Body of pancreas (tissue), 4 donors: ENCODE results near the gene SLC6A19.

ENCODE experiments used
- POLR2A ChIP-seq, 3 donors: fragments of 450-650 bp; IDR thresholded peaks; one replicate each; pipeline ENCODE4 v1.6.1; 2016; ENCODE audit warnings: antibody characterized with exemption in 3 of 3, mild to moderate bottlenecking in 2 of 3
- TF ChIP-seq, protein P1 (sequence below), 7 experiments: fragments of 450-650 bp in 4 of 7; fragments of 200-600 bp in 3 of 7; sonication (generic) in 3 of 7; IDR thresholded peaks; one replicate each; pipeline ENCODE4 v1.5.1; 2016 to 2019; ENCODE audit warnings: antibody characterized with exemption in 7 of 7

- TF ChIP-seq, protein P1, sequence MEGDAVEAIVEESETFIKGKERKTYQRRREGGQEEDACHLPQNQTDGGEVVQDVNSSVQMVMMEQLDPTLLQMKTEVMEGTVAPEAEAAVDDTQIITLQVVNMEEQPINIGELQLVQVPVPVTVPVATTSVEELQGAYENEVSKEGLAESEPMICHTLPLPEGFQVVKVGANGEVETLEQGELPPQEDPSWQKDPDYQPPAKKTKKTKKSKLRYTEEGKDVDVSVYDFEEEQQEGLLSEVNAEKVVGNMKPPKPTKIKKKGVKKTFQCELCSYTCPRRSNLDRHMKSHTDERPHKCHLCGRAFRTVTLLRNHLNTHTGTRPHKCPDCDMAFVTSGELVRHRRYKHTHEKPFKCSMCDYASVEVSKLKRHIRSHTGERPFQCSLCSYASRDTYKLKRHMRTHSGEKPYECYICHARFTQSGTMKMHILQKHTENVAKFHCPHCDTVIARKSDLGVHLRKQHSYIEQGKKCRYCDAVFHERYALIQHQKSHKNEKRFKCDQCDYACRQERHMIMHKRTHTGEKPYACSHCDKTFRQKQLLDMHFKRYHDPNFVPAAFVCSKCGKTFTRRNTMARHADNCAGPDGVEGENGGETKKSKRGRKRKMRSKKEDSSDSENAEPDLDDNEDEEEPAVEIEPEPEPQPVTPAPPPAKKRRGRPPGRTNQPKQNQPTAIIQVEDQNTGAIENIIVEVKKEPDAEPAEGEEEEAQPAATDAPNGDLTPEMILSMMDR (IDR thresholded peaks at IDR 0.05), result no peak
- no peak for TF ChIP-seq POLR2A (IDR thresholded peaks at IDR 0.05)
These were observed 22.0 kb upstream of the SLC6A19 start for GRCh38 chr5:1179383-1179715.
